Stomach smooth muscle (tissue), 2 donors: ENCODE measurements around the gene REXO1.

Experiments used
- H3K27ac ChIP-seq: one replicate; pipeline ENCODE4 v1.7.0; 2013; ENCODE audit warnings: mild to moderate bottlenecking, low read length, inconsistent platforms
- H3K27me3 ChIP-seq, 2 donors: one replicate each; pipeline ENCODE4 v1.7.0; 2013; ENCODE audit warnings: low read length in 2 of 2; ENCODE audit not compliant: insufficient read depth in 2 of 2, control insufficient read depth in 1 of 2
- H3K36me3 ChIP-seq, 2 donors: one replicate each; pipeline ENCODE4 v1.7.0; 2013; ENCODE audit warnings: low read length in 2 of 2; ENCODE audit not compliant: control insufficient read depth in 2 of 2, insufficient read depth in 2 of 2
- H3K4me1 ChIP-seq: one replicate; pipeline ENCODE4 v1.7.0; 2013; ENCODE audit warnings: low read length; ENCODE audit not compliant: control insufficient read depth, insufficient read depth
- H3K4me3 ChIP-seq, 2 donors: one replicate each; pipeline ENCODE4 v1.7.0; 2013; ENCODE audit warnings: low read length in 2 of 2
- H3K9ac ChIP-seq, 2 donors: one replicate each; pipeline ENCODE4 v1.7.0; 2013; ENCODE audit warnings: low read length in 2 of 2, mild to moderate bottlenecking in 1 of 2
- H3K9me3 ChIP-seq, 2 donors: one replicate each; pipeline ENCODE4 v1.7.0; 2013; ENCODE audit warnings: low read length in 2 of 2; ENCODE audit not compliant: control insufficient read depth in 2 of 2
- donor health status: healthy.
- donor health status: Pancreatic carcinoma.

REXO1 gene

GRCh38 chr19:1825909-1826556 is 22.2 kb downstream of the REXO1 start:
- no peak overlapping the region for H3K27ac ChIP-seq
- no peak overlapping the region for H3K9ac ChIP-seq
- peaks cover 10% of the 10 kb centered on the region for H3K4me1 ChIP-seq
- peaks cover 12 to 24% of the 10 kb centered on the region in 2 donors for H3K36me3 ChIP-seq
- no peaks in the 10 kb centered on the region for H3K9me3 ChIP-seq
- no peaks in the 10 kb centered on the region for H3K27me3 ChIP-seq
- peak overlapping the region in 1 of 2 donors; percentile 15 for H3K4me3 ChIP-seq

DNA sequence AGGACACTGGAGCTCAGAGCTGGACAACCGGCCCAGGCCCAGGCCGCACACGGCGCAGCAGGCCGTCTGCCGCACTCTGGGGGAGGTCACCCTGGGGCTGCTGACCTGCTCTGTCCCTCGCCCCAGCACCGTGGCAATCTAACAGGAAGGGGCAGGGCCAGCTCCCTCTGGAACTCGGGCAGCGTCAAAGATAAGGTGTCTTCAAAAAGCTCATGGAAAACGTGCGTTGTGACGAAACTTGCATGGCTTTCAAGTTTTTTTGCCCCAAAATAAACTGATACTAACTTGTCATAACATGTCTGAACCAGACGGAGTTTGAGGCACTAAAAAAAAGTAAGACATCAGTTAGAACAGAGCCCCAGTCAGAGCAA is 24.0 kb downstream of the REXO1 start:
- H3K36me3 ChIP-seq, result peaks cover 10 to 34% of the 10 kb centered on the region in 2 donors

GRCh38 chr19:1823539-1824251 is 24.6 kb downstream of the REXO1 start:
- Histone ChIP-seq H3K27me3 (no peaks in the 10 kb centered on the region), H3K9ac (no peak overlapping the region), H3K27ac (no peak overlapping the region), H3K4me3 (no peak overlapping the region), H3K9me3 (no peaks in the 10 kb centered on the region), H3K4me1 (peaks cover 10% of the 10 kb centered on the region), H3K36me3 (peaks cover 10 to 34% of the 10 kb centered on the region in 2 donors)

More for the DNA sequence above, 24.0 kb downstream of the REXO1 start:
- Histone ChIP-seq H3K27me3 (no peaks in the 10 kb centered on the region), H3K27ac (no peak overlapping the region), H3K9ac (no peak overlapping the region), H3K9me3 (no peaks in the 10 kb centered on the region), H3K4me3 (no peak overlapping the region), H3K4me1 (peaks cover 10% of the 10 kb centered on the region)

- H3K27me3 ChIP-seq, result no peaks in the 10 kb centered on the region
- H3K4me3 ChIP-seq, result no peak overlapping the region
- no peak overlapping the region for H3K27ac ChIP-seq
- H3K9me3 ChIP-seq, result no peaks in the 10 kb centered on the region
- peaks cover 15 to 38% of the 10 kb centered on the region in 2 donors for H3K36me3 ChIP-seq
- no peak overlapping the region for H3K9ac ChIP-seq
- peaks cover 10% of the 10 kb centered on the region for H3K4me1 ChIP-seq
These were observed 25.3 kb downstream of the REXO1 start for GRCh38 chr19:1823020-1823419.

DNA sequence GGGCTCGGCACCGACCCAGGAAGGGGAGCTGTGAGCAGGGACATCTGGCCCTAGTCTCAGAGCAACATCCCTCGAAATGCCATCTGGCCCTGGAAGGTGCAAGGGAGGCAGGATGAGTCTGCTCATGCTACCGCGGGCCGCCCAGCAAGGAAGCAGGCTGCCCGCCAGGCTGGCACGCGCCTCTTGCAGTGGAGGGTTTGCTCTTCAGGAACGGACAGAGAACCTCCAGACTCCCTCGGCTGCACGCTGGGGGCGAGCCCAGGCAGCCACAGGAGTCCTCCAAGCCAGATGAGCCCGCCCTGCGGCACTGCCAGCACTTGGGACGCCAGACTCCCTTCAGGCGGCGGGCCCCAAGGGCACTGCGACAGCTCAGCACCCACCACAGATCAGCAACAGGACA is 26.1 kb downstream of the REXO1 start:
- Histone ChIP-seq H3K36me3 (peaks cover 17 to 47% of the 10 kb centered on the region in 2 donors), H3K9me3 (no peaks in the 10 kb centered on the region), H3K27me3 (no peaks in the 10 kb centered on the region), H3K9ac (no peak overlapping the region), H3K4me3 (no peak overlapping the region), H3K4me1 (peaks cover 10% of the 10 kb centered on the region), H3K27ac (no peak overlapping the region)

- no peaks in the 10 kb centered on the region for H3K9me3 ChIP-seq
- no peaks in the 10 kb centered on the region for H3K4me1 ChIP-seq
- peaks cover 24 to 54% of the 10 kb centered on the region in 2 donors for H3K36me3 ChIP-seq
- no peaks in the 10 kb centered on the region for H3K27me3 ChIP-seq
- no peak overlapping the region for H3K9ac ChIP-seq
- no peak overlapping the region for H3K4me3 ChIP-seq
- no peak overlapping the region for H3K27ac ChIP-seq
These were observed 28.7 kb downstream of the REXO1 start for GRCh38 chr19:1819341-1820255.

GRCh38 chr19:1818549-1819195 is 29.6 kb downstream of the REXO1 start:
- Histone ChIP-seq H3K4me3 (no peak overlapping the region), H3K9ac (no peak overlapping the region), H3K9me3 (no peaks in the 10 kb centered on the region), H3K36me3 (peaks cover 24 to 47% of the 10 kb centered on the region in 2 donors), H3K27me3 (no peaks in the 10 kb centered on the region), H3K4me1 (no peaks in the 10 kb centered on the region), H3K27ac (no peak overlapping the region)

- H3K36me3 ChIP-seq, result peaks cover 24 to 41% of the 10 kb centered on the region in 2 donors
- no peaks in the 10 kb centered on the region for H3K9me3 ChIP-seq
- H3K4me1 ChIP-seq, result peaks cover 9% of the 10 kb centered on the region
- no peak overlapping the region for H3K27ac ChIP-seq
- H3K9ac ChIP-seq, result no peak overlapping the region
- H3K4me3 ChIP-seq, result no peak overlapping the region
- no peaks in the 10 kb centered on the region for H3K27me3 ChIP-seq
These were observed 30.6 kb downstream of the REXO1 start for GRCh38 chr19:1817553-1818179.

DNA sequence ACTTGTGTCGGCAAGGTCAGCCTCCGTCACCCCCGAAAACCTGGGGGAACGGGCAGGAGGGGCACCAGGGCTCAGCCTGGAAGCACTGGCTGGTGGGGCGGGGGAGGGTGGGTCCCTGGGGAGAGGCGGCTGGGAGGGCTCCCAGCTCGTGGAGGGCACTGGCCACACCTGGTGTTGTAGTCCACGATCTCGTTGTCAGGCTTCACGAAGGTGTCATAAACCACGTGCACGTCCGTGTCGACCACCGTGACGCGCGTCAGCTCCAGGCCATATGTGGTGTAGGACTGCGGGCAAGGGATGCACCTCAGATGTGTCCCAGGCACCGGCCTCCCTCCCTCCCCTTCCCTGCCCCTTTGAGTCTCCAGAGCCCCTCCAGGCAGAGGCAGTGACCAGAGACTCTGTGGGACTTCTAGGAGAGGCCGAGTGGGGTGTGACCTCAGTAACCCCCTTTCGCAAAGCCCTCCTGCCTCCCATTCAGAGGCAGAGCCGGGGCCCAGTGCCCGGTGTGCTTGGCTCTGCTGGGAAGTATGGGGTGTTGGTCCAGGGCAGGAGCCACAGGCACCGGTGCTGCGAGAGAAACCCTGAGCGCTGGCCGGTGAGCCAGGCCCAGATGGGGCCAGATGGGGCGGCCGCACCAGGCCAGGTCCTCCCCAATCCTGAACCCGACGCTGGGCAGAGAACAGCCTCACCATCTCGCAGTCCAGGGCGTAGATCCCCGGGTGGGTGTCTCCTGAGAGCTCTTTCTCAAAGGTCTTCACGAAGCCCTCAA is 31.6 kb downstream of the REXO1 start:
- Histone ChIP-seq H3K9ac (no peak overlapping the region), H3K27me3 (no peaks in the 10 kb centered on the region), H3K9me3 (no peaks in the 10 kb centered on the region), H3K27ac (no peak overlapping the region), H3K4me3 (no peak overlapping the region), H3K4me1 (peaks cover 11% of the 10 kb centered on the region), H3K36me3 (peaks cover 20 to 33% of the 10 kb centered on the region in 2 donors)
